ENCODE results near the gene MAGOHB.
A peak's percentile ranks its signal among the peaks of the same experiment; 100 is the strongest.
"Not testable (repeated sequence)": the region's sequence is repeated elsewhere in the genome, so short reads cannot be mapped to it uniquely, and the experiment has no call there.

The MAGOHB gene

GRCh38 chr12:10613349-10614055, at the start of gene MAGOHB:
Gene MAGOHB (minus strand): TSS chr12:10613609. CDS start chr12:10613532, 77 bp downstream.
- in situ Hi-C loops (cut with MboI; ENCODE audit: low pct_unique_long_range_greater_than_20kb, low sequenced_read_pairs, unreplicated experiment): no loop called here
- no peak for TF ChIP-seq CTCF (IDR thresholded peaks at IDR 0.05; ENCODE audit: extremely low read depth, insufficient read depth, missing control alignments)
- peak; percentile 89 for DNase-seq (ENCODE audit: low spot score)

GRCh38 chr12:10661338-10661737, 47.9 kb upstream of the MAGOHB start:
- no peak for TF ChIP-seq CTCF (IDR thresholded peaks at IDR 0.05; ENCODE audit: extremely low read depth, insufficient read depth, missing control alignments)
- in situ Hi-C loops (cut with MboI; ENCODE audit: low pct_unique_long_range_greater_than_20kb, low sequenced_read_pairs, unreplicated experiment): no loop called here
- DNase-seq (ENCODE audit: low spot score): no peak

GRCh38 chr12:10654003-10654402, 40.6 kb upstream of the MAGOHB start:
- no peak for TF ChIP-seq CTCF (IDR thresholded peaks at IDR 0.05; ENCODE audit: extremely low read depth, insufficient read depth, missing control alignments)
- in situ Hi-C loops (cut with MboI; ENCODE audit: low pct_unique_long_range_greater_than_20kb, low sequenced_read_pairs, unreplicated experiment): no loop called here
- DNase-seq (ENCODE audit: low spot score): no peak

GRCh38 chr12:10652192-10652591, 38.8 kb upstream of the MAGOHB start:
- TF ChIP-seq CTCF (IDR thresholded peaks at IDR 0.05; ENCODE audit: extremely low read depth, insufficient read depth, missing control alignments): no peak
- in situ Hi-C loops (cut with MboI; ENCODE audit: low pct_unique_long_range_greater_than_20kb, low sequenced_read_pairs, unreplicated experiment): no loop called here
- DNase-seq (ENCODE audit: low spot score): no peak

- DNase-seq (ENCODE audit: low spot score); in situ Hi-C loops (cut with MboI; ENCODE audit: low pct_unique_long_range_greater_than_20kb, low sequenced_read_pairs, unreplicated experiment): not testable (repeated sequence)
Observed at GRCh38 chr12:10646576-10646975, 33.2 kb upstream of the MAGOHB start.

- in situ Hi-C loops (cut with MboI; ENCODE audit: low pct_unique_long_range_greater_than_20kb, low sequenced_read_pairs, unreplicated experiment): no loop called here
- TF ChIP-seq CTCF (IDR thresholded peaks at IDR 0.05; ENCODE audit: extremely low read depth, insufficient read depth, missing control alignments): no peak
- DNase-seq (ENCODE audit: low spot score): no peak
Observed at GRCh38 chr12:10645910-10646309, 32.5 kb upstream of the MAGOHB start.

- TF ChIP-seq CTCF (IDR thresholded peaks at IDR 0.05; ENCODE audit: extremely low read depth, insufficient read depth, missing control alignments): no peak
- DNase-seq (ENCODE audit: low spot score): no peak
- in situ Hi-C loops (cut with MboI; ENCODE audit: low pct_unique_long_range_greater_than_20kb, low sequenced_read_pairs, unreplicated experiment): no loop called here
Observed at GRCh38 chr12:10641735-10642500, 28.5 kb upstream of the MAGOHB start.

Measured in GM13977 (cell line).